ENCODE measurements around the gene GAL3ST1.

GRCh38 chr22:30508216-30508615 lies 66.2 kb downstream of the GAL3ST1 start:
- TF ChIP-seq, protein P1, sequence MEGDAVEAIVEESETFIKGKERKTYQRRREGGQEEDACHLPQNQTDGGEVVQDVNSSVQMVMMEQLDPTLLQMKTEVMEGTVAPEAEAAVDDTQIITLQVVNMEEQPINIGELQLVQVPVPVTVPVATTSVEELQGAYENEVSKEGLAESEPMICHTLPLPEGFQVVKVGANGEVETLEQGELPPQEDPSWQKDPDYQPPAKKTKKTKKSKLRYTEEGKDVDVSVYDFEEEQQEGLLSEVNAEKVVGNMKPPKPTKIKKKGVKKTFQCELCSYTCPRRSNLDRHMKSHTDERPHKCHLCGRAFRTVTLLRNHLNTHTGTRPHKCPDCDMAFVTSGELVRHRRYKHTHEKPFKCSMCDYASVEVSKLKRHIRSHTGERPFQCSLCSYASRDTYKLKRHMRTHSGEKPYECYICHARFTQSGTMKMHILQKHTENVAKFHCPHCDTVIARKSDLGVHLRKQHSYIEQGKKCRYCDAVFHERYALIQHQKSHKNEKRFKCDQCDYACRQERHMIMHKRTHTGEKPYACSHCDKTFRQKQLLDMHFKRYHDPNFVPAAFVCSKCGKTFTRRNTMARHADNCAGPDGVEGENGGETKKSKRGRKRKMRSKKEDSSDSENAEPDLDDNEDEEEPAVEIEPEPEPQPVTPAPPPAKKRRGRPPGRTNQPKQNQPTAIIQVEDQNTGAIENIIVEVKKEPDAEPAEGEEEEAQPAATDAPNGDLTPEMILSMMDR (IDR thresholded peaks at IDR 0.05; ENCODE audit: borderline replicate concordance, extremely low read depth, low read length, poor library complexity, severe bottlenecking): no peak
- TF ChIP-seq EZH2 (IDR thresholded peaks at IDR 0.05; ENCODE audit: borderline replicate concordance, low read depth, low read length, severe bottlenecking): no peak
